Endothelial cell (in vitro differentiated cells): ENCODE measurements around the gene OAS1. TPM values are rescaled to one million over a fixed set of nuclear protein-coding genes. Genes with fewer than 3 reads are reported as not detected.

Experiments
- DNase-seq: peaks from one replicate; pipeline ENCODE4 v3.0.0; 2021; ENCODE audit warnings: low spot score
- H3K27ac Mint-ChIP-seq: one replicate; pipeline ENCODE4 v1.8.0; 2021; ENCODE audit warnings: mixed read lengths, inconsistent platforms; ENCODE audit not compliant: unreplicated experiment
- H3K27me3 Mint-ChIP-seq: one replicate; pipeline ENCODE4 v1.8.0; 2021; ENCODE audit warnings: mild to moderate bottlenecking, moderate library complexity, mixed read lengths, inconsistent platforms; ENCODE audit not compliant: unreplicated experiment
- H3K36me3 Mint-ChIP-seq: one replicate; pipeline ENCODE4 v1.8.0; 2021; ENCODE audit warnings: mild to moderate bottlenecking, low read depth, mixed read lengths, inconsistent platforms; ENCODE audit not compliant: unreplicated experiment
- H3K4me1 Mint-ChIP-seq: one replicate; pipeline ENCODE4 v1.8.0; 2021; ENCODE audit warnings: mild to moderate bottlenecking, mixed read lengths, inconsistent platforms; ENCODE audit not compliant: unreplicated experiment
- H3K4me3 Mint-ChIP-seq: one replicate; pipeline ENCODE4 v1.8.0; 2021; ENCODE audit warnings: mild to moderate bottlenecking, mixed read lengths, inconsistent platforms; ENCODE audit not compliant: unreplicated experiment
- H3K9me3 Mint-ChIP-seq: one replicate; pipeline ENCODE4 v1.8.0; 2021; ENCODE audit warnings: mixed read lengths, inconsistent platforms; ENCODE audit not compliant: unreplicated experiment
- CTCF ChIP-seq: fragments of 200-600 bp; sonication (generic); IDR thresholded peaks from one replicate; pipeline ENCODE4 v1.5.0; 2021; ENCODE audit warnings: antibody characterized with exemption; ENCODE audit not compliant: unreplicated experiment
- total RNA-seq: library from RNA; stranded (reverse); fragmentation: NEBNext Ultra II Directional; extraction: Animal tissue kit (Norgen Biotek cat#: 25700); gene quantifications from one replicate; pipeline ENCODE4 v1.2.1, GENCODE V29; 2021; ENCODE audit not compliant: unreplicated experiment

Gene OAS1
- total RNA-seq, 1 donor from 2014 or later, result 0.56 TPM

- Mint-ChIP-seq H3K27ac (no peak overlapping the region), H3K9me3 (peaks cover 9% of the 10 kb centered on the region), H3K4me3 (no peak overlapping the region), H3K27me3 (peaks cover 5% of the 10 kb centered on the region), H3K36me3 (peaks cover 13% of the 10 kb centered on the region), H3K4me1 (no peaks in the 10 kb centered on the region)
- no peak for DNase-seq
- TF ChIP-seq CTCF, result no peak
Measured at GRCh38 chr12:112963227-112963861, 56.6 kb downstream of the OAS1 start.

- Mint-ChIP-seq H3K36me3 (peaks cover 13% of the 10 kb centered on the region), H3K27me3 (peaks cover 5% of the 10 kb centered on the region), H3K4me3 (no peak overlapping the region), H3K9me3 (peaks cover 8% of the 10 kb centered on the region), H3K4me1 (no peaks in the 10 kb centered on the region), H3K27ac (no peak overlapping the region)
- DNase-seq, result no peak
- TF ChIP-seq CTCF, result no peak
Measured at GRCh38 chr12:112964067-112964670, 57.4 kb downstream of the OAS1 start.

- H3K4me3 Mint-ChIP-seq, result no peak overlapping the region
- DNase-seq, result no peak
- peaks cover under 1% of the 10 kb centered on the region for H3K9me3 Mint-ChIP-seq
- no peaks in the 10 kb centered on the region for H3K4me1 Mint-ChIP-seq
- H3K27ac Mint-ChIP-seq, result no peak overlapping the region
- peaks cover 5% of the 10 kb centered on the region for H3K27me3 Mint-ChIP-seq
- peaks cover 7% of the 10 kb centered on the region for H3K36me3 Mint-ChIP-seq
- no peak for TF ChIP-seq CTCF
Measured at GRCh38 chr12:112964915-112965314, 58.2 kb downstream of the OAS1 start.

GRCh38 chr12:112965643-112966042 is 58.9 kb downstream of the OAS1 start:
- no peak for DNase-seq
- Mint-ChIP-seq H3K9me3 (no peaks in the 10 kb centered on the region), H3K4me3 (no peak overlapping the region), H3K27me3 (peaks cover 5% of the 10 kb centered on the region), H3K27ac (no peak overlapping the region), H3K4me1 (no peaks in the 10 kb centered on the region), H3K36me3 (peaks cover 7% of the 10 kb centered on the region)
- TF ChIP-seq CTCF, result no peak

- no peak for TF ChIP-seq CTCF
- Mint-ChIP-seq H3K27me3 (peaks cover 2% of the 10 kb centered on the region), H3K4me1 (peaks cover 16% of the 10 kb centered on the region), H3K9me3 (no peaks in the 10 kb centered on the region), H3K27ac (no peak overlapping the region), H3K36me3 (peaks cover 3% of the 10 kb centered on the region), H3K4me3 (no peak overlapping the region)
- no peak for DNase-seq
Measured at GRCh38 chr12:112967306-112967705, 60.5 kb downstream of the OAS1 start.
